Mesendoderm (in vitro differentiated cells): Measurements from ENCODE around the gene GPSM1.

Source experiments
- DNase-seq: peaks from one replicate; pipeline ENCODE4 v3.0.0; 2013
- H2AK5ac ChIP-seq: 2 replicates; pipeline ENCODE4 v1.6.1; 2013; ENCODE audit warnings: low read length, inconsistent platforms
- H2BK120ac ChIP-seq: 2 replicates; pipeline ENCODE4 v1.6.1; 2013; ENCODE audit warnings: low read depth, mild to moderate bottlenecking, low read length, moderate library complexity, mixed read lengths
- H2BK15ac ChIP-seq: replicated peaks from 2 replicates; pipeline ENCODE4 v1.6.1; 2013; ENCODE audit warnings: low read depth, mild to moderate bottlenecking, moderate library complexity
- H2BK5ac ChIP-seq: 2 replicates; pipeline ENCODE4 v1.6.1; 2013; ENCODE audit warnings: low read length, inconsistent platforms
- H3K18ac ChIP-seq: 2 replicates; pipeline ENCODE4 v1.6.1; 2013; ENCODE audit warnings: mild to moderate bottlenecking, low read length, mixed read lengths
- H3K23ac ChIP-seq: one replicate; pipeline ENCODE4 v1.6.1; 2013; ENCODE audit warnings: low read length
- H3K27ac ChIP-seq: 2 replicates; pipeline ENCODE4 v1.5.1; 2013; ENCODE audit warnings: low read depth, mild to moderate bottlenecking, inconsistent platforms, low read length, moderate library complexity
- H3K27me3 ChIP-seq: 2 replicates; pipeline ENCODE4 v1.6.1; 2013; ENCODE audit warnings: low read length, control low read depth, mild to moderate bottlenecking, inconsistent platforms; ENCODE audit not compliant: insufficient read depth, poor library complexity
- H3K36me3 ChIP-seq: 2 replicates; pipeline ENCODE4 v1.6.1; 2013; ENCODE audit warnings: low read length, inconsistent platforms; ENCODE audit not compliant: control insufficient read depth, insufficient read depth
- H3K4ac ChIP-seq: one replicate; pipeline ENCODE4 v1.6.1; 2013; ENCODE audit warnings: low read depth, mild to moderate bottlenecking, low read length, moderate library complexity
- H3K4me1 ChIP-seq: 2 replicates; pipeline ENCODE4 v1.6.1; 2013; ENCODE audit warnings: low read depth, low read length, inconsistent platforms; ENCODE audit not compliant: control insufficient read depth
- H3K4me2 ChIP-seq: 2 replicates; pipeline ENCODE4 v1.6.1; 2013; ENCODE audit warnings: low read length
- H3K4me3 ChIP-seq: 2 replicates; pipeline ENCODE4 v1.5.1; 2013; ENCODE audit warnings: mild to moderate bottlenecking, low read length
- H3K56ac ChIP-seq: one replicate; pipeline ENCODE4 v1.6.1; 2013; ENCODE audit warnings: low read length
- H3K79me1 ChIP-seq: 2 replicates; pipeline ENCODE4 v1.6.1; 2013; ENCODE audit warnings: low read length, inconsistent platforms
- H3K79me2 ChIP-seq: 2 replicates; pipeline ENCODE4 v1.6.1; 2013; ENCODE audit warnings: mild to moderate bottlenecking, low read length; ENCODE audit not compliant: control insufficient read depth, insufficient read depth
- H3K9ac ChIP-seq: 2 replicates; pipeline ENCODE4 v1.6.1; 2013; ENCODE audit warnings: low read length, inconsistent platforms
- H4K5ac ChIP-seq: one replicate; pipeline ENCODE4 v1.6.1; 2013; ENCODE audit warnings: low read length
- H4K8ac ChIP-seq: one replicate; pipeline ENCODE4 v1.6.1; 2013; ENCODE audit warnings: low read depth, mild to moderate bottlenecking, control low read depth, low read length, moderate library complexity
- WGBS: extraction: QIAGEN DNeasy Blood & Tissue Kit; methylation state at CpG from one replicate; pipeline ENCODE4 v1.1.7; 2013; ENCODE audit warnings: low lambda C conversion rate, missing lambda C conversion rate; ENCODE audit not compliant: insufficient coverage; ENCODE audit errors: extremely low coverage; 5-methylcytosine and 5-hydroxymethylcytosine counted together

Gene GPSM1

DNA sequence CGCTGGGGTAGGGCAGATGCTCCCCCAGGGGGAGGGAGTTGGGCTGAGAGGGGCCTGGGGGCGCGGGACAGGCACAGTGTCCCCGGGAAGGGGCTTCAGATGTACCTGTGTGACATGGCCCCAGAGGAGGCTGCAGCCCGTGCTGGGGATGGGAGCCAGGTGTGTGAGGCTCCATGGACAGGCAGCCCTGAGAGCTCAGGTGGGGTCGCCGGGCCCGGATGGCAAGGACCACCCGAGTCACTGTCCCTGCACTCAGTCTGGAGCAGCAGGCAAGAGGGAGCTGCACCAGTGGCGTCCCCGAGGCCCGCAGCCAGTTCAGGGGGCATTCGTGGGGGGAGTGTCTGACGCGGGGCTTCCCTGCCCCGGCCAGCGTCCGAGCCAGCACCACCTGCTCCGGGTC is 42.4 kb upstream of the GPSM1 start:
- Histone ChIP-seq H3K79me2 (no peaks in the 10 kb centered on the region), H4K5ac (no peak overlapping the region), H3K4me3 (no peak overlapping the region), H4K8ac (no peak overlapping the region), H3K27ac (no peak overlapping the region), H3K27me3 (no peaks in the 10 kb centered on the region), H3K9ac (no peak overlapping the region), H3K4ac (no peak overlapping the region), H3K18ac (no peak overlapping the region), H2AK5ac (no peak overlapping the region), H2BK5ac (no peak overlapping the region), H3K56ac (no peak overlapping the region), H3K36me3 (no peaks in the 10 kb centered on the region), H3K4me1 (no peaks in the 10 kb centered on the region), H3K79me1 (no peaks in the 10 kb centered on the region), H3K4me2 (no peak overlapping the region), H3K23ac (no peak overlapping the region), H2BK120ac (no peak overlapping the region), H2BK15ac (no peak overlapping the region)
- WGBS: no CpG with 5 or more reads among the region's 19 CpGs
- no peak for DNase-seq

DNA sequence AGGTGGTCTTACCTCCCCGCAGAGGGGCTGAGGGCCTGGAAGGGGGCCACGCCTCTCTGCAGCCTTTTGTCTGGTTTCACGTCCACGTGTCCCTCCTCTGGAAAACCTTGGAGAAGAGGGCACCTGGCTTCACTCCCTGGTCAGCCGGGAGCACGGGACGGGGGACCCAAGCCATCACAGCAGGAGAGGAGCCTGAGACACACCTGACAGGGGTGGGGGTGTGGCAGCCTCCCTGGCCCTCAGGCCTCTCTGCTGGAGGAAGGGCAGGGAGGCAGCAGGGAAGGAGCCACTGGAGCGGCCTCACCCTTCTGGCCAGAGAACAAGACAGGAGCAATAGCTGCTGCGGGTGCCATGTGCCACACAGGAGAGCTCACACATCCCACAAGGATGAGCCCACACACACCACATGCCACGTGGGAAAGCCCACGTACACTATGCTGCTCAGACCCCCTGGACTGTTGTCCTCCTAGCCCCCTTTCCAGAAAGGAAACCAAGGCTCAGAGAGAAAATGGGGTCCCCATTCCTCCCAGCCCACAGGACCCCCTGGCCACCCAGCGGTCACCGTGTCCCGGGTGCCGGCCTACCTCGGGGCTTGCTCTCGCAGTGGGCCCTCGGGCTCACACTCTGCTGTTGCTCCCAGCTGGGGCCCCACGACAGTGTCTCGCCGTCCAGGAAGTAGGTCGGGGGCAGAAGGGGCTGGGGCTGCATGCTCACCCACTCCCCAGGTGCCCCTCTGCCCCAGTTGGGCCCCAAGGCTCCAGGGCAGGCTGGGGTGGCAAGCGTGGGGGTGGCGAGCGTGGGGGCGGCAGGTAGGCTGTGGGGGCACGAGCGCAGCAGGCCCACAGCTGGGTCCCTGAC is 41.6 kb upstream of the GPSM1 start:
- no CpG with 5 or more reads among the region's 28 CpGs for WGBS
- no peak for DNase-seq

DNA sequence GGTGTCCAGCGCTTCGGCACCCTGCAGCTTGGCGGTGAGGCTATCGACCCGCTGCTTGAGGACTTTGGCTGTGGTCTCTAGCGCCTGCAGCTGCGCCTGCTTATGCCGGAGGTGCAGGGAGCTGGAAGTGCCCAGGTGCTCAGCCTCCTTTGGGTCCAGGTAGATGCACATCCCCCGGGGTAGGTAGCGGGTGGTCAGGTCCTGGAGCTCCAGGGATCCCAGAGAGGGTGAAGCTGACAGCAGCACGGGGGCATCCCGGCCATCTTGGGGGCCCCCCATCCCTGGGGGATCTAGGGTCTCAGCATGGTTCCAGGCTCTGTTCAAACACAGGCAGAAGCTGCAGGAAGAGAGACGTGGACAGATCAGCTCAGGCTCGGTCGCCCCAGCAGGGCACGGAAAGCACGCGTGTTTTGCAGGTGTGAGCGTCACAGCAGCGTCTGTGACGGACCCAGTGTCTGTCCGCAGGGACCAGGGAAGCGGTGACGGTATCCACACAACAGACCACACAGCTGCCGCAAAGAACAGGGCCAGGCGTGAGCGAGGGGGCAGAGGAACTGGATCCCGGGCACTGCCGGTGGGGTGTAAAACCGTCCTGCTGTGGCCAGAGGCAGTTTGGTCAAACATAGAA is 40.9 kb upstream of the GPSM1 start:
- Histone ChIP-seq H3K4me3 (no peak overlapping the region), H3K4me1 (no peaks in the 10 kb centered on the region), H4K8ac (no peak overlapping the region), H2BK5ac (no peak overlapping the region), H3K79me1 (no peaks in the 10 kb centered on the region), H3K4me2 (no peak overlapping the region), H3K18ac (no peak overlapping the region), H3K27me3 (no peaks in the 10 kb centered on the region), H4K5ac (no peak overlapping the region), H3K27ac (no peak overlapping the region), H2BK15ac (no peak overlapping the region), H3K4ac (no peak overlapping the region), H3K36me3 (no peaks in the 10 kb centered on the region), H3K23ac (no peak overlapping the region), H2BK120ac (no peak overlapping the region), H3K79me2 (no peaks in the 10 kb centered on the region), H3K56ac (no peak overlapping the region), H3K9ac (no peak overlapping the region), H2AK5ac (no peak overlapping the region)
- no peak for DNase-seq
- WGBS: no CpG with 5 or more reads among the region's 30 CpGs

More for the DNA sequence above, 41.6 kb upstream of the GPSM1 start:
- Histone ChIP-seq H3K9ac (no peak overlapping the region), H4K8ac (no peak overlapping the region), H3K4me3 (no peak overlapping the region), H3K79me2 (no peaks in the 10 kb centered on the region), H2BK120ac (no peak overlapping the region), H3K79me1 (no peaks in the 10 kb centered on the region), H2BK15ac (no peak overlapping the region), H3K56ac (no peak overlapping the region), H4K5ac (no peak overlapping the region), H3K4me1 (no peaks in the 10 kb centered on the region), H3K4ac (no peak overlapping the region), H3K27me3 (no peaks in the 10 kb centered on the region), H2AK5ac (no peak overlapping the region), H3K4me2 (no peak overlapping the region), H2BK5ac (no peak overlapping the region), H3K18ac (no peak overlapping the region), H3K23ac (no peak overlapping the region), H3K36me3 (no peaks in the 10 kb centered on the region), H3K27ac (no peak overlapping the region)

DNA sequence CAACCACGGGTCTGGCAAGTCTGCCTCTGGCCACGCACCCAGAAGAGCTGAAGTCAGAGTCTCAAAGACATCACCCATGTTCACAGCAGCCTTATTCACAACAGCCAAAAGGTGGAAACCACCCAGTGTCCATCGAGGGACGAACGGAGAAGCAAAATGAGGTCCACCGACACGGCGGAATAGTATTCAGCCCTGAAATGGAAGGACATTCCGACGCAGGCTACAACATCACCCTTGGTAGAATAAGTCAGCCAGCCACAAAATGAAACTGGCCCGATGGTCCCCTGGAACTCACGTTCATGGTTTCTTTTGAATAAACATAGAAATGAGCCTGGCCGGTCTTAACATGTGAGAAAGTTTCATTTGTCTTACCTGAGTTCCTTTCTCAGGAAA is 40.4 kb upstream of the GPSM1 start:
- Histone ChIP-seq H3K23ac (no peak overlapping the region), H3K18ac (no peak overlapping the region), H3K79me2 (no peaks in the 10 kb centered on the region), H3K36me3 (no peaks in the 10 kb centered on the region), H2BK15ac (no peak overlapping the region), H3K4me2 (no peak overlapping the region), H2BK120ac (no peak overlapping the region), H3K9ac (no peak overlapping the region), H2AK5ac (no peak overlapping the region), H4K8ac (no peak overlapping the region), H3K79me1 (no peaks in the 10 kb centered on the region), H3K27me3 (no peaks in the 10 kb centered on the region), H4K5ac (no peak overlapping the region), H3K4ac (no peak overlapping the region), H3K27ac (no peak overlapping the region), H3K4me1 (no peaks in the 10 kb centered on the region), H2BK5ac (no peak overlapping the region), H3K4me3 (no peak overlapping the region), H3K56ac (no peak overlapping the region)
- WGBS: no CpG with 5 or more reads among the region's 13 CpGs
- DNase-seq: no peak

DNA sequence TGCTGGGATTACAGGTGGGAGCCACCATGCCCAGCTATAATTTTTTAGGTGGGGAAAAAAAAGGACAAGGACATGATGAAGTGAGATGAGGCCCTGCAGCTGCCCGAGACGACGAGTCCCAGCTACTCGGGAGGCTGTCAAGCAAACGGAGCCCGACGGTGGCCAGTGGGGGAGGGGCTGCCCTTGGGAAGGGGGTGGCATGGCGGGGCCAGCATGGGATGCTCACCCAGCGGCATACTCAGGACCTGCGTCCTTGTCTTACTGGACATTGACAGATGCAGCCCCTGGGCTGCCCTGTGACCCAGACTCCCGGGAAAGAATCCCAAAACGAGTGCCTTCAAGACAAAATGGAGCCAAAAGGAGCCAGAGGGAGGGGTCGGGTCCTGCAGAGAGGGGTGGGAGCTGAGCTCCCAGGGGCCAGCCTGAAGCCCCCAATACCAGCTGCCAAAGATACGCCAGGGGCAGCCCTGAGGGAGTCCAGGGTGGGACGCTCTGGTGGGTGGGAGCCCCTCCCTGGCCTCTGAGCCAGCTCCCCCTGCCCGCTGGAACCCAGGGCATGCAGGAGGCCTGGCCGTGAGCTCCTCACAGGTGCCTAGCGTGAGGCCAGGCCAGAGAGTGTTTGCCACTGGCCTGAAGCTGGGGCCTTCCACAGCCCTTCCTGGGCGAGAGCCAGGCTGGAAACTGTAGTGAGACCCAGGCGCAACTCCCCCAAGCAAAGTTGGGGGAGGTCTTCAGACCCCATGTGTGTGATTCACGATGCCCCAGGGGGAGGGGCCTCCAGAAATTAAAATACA is 39.2 kb upstream of the GPSM1 start:
- H3K27me3 ChIP-seq: no peaks in the 10 kb centered on the region
- no peak overlapping the region for H3K4ac ChIP-seq
- H3K9ac ChIP-seq: no peak overlapping the region
- H2BK15ac ChIP-seq: no peak overlapping the region
- H3K56ac ChIP-seq: no peak overlapping the region
- H2AK5ac ChIP-seq: no peak overlapping the region
- no peak overlapping the region for H3K4me3 ChIP-seq
- H3K36me3 ChIP-seq: no peaks in the 10 kb centered on the region
- no peak overlapping the region for H4K8ac ChIP-seq
- WGBS: no CpG with 5 or more reads among the region's 21 CpGs
- H3K4me1 ChIP-seq: no peaks in the 10 kb centered on the region
- H3K4me2 ChIP-seq: no peak overlapping the region
- no peaks in the 10 kb centered on the region for H3K79me1 ChIP-seq
- no peak overlapping the region for H2BK5ac ChIP-seq
- no peak overlapping the region for H3K18ac ChIP-seq
- no peak for DNase-seq
- no peak overlapping the region for H3K27ac ChIP-seq
- no peak overlapping the region for H2BK120ac ChIP-seq
- no peaks in the 10 kb centered on the region for H3K79me2 ChIP-seq
- H4K5ac ChIP-seq: no peak overlapping the region
- H3K23ac ChIP-seq: no peak overlapping the region
